ENCODE data around the gene MEX3D. TPM values are rescaled to one million over a fixed set of nuclear protein-coding genes. Genes with fewer than 3 reads are reported as not detected.

The MEX3D gene
- total and polyA plus RNA-seq, 2 donors from 2014 or later, result 5.4 to 19.3 TPM

DNA sequence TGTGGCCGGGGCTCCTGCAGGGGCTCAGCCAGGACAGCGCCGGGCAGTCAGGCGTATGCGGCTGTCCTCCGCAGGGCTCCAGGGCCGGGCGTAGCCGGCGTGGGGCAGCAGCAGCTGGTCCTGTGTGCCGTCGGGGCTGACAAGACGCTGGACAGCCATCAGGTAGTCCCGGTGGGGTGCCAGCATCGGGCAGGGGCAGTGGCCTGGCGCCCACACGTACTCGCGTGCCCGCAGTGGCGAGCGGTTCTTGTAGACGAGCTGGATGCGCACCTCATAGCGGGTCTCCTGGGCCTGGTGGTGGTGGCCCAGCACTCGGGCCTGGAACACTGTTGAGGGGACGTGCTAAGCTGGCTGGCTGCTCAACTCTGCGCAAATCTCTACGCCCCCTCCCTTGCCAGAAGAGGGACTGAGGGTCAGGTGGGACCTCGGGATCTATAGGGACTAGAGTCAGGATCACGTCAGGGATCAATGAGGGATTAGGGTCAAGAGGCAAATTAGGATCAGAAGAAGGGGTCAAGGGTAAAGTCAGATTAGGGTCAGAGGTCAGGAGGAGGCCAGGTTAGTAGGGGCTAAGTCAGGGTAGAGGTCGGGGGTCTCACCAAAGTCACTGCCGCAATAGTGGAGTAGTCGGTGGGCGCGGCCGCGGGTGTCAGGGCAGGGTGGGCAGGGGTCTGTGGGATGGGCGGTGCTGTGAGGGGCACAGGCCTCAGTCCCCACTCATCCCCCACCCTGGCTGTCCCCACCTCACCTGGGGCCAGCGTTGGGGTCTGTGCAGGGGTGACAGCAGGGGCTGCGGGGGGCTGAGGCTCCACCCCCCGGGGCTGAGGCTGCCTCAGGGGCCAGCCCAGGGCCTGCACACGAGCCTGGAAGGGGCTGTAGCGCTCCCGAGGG, 61.9 kb downstream of the MEX3D start:
- Histone ChIP-seq H3K27me3 (ENCODE audit: control insufficient read depth, insufficient read depth, low read length) (peaks cover 19% of the 10 kb centered on the region), H3K36me3 (ENCODE audit: control insufficient read depth in 2 of 3, insufficient read depth in 3 of 3, low read length in 3 of 3) (no peaks in the 10 kb centered on the region), H3K4me1 (ENCODE audit: control insufficient read depth in 2 of 3, insufficient read depth in 2 of 3, low read depth in 1 of 3, low read length in 3 of 3) (peaks cover 0 to 6% (median 0%) of the 10 kb centered on the region in 3 donors), H3K9me3 (ENCODE audit: control insufficient read depth in 2 of 3, insufficient read depth in 1 of 3, low read length in 3 of 3) (no peaks in the 10 kb centered on the region), H3K4me3 (ENCODE audit: low read length in 3 of 3) (no peak overlapping the region), H3K9ac (ENCODE audit: low read length in 3 of 3) (no peak overlapping the region), H3K27ac (ENCODE audit: low read depth in 2 of 2, low read length in 2 of 2) (no peak overlapping the region)
- TF ChIP-seq, protein P1, sequence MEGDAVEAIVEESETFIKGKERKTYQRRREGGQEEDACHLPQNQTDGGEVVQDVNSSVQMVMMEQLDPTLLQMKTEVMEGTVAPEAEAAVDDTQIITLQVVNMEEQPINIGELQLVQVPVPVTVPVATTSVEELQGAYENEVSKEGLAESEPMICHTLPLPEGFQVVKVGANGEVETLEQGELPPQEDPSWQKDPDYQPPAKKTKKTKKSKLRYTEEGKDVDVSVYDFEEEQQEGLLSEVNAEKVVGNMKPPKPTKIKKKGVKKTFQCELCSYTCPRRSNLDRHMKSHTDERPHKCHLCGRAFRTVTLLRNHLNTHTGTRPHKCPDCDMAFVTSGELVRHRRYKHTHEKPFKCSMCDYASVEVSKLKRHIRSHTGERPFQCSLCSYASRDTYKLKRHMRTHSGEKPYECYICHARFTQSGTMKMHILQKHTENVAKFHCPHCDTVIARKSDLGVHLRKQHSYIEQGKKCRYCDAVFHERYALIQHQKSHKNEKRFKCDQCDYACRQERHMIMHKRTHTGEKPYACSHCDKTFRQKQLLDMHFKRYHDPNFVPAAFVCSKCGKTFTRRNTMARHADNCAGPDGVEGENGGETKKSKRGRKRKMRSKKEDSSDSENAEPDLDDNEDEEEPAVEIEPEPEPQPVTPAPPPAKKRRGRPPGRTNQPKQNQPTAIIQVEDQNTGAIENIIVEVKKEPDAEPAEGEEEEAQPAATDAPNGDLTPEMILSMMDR (IDR thresholded peaks at IDR 0.05; ENCODE audit: borderline replicate concordance, extremely low read depth, insufficient read depth), result no peak
- no peak for FAIRE-seq
- DNase-seq, result peak in 2 of 5 donors; percentile 74 to 81
- intact Hi-C loops (cut with DNase I), result no loop called here

DNA sequence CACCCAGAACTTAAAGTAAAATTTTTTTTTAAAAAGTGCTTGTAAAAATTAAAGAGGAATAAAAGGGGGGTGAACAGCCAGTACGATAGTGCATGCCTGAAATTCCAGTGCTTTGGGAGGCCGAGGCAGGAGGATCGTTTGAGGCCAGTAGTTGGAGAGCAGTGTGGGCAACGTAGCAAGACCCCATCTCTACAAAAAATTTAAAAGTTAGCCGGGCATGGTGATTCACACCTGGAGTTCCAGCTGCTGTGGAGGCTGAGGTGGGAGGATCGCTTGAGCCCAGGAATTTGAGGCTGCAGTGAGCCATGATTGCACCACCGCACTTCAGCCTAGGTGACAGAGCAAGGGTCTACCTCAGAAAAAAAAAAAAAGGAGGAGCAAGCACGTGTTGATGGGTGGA, 63.1 kb downstream of the MEX3D start:
- Histone ChIP-seq H3K27me3 (ENCODE audit: control insufficient read depth, insufficient read depth, low read length) (peaks cover 17% of the 10 kb centered on the region), H3K27ac (ENCODE audit: low read depth in 2 of 2, low read length in 2 of 2) (no peak overlapping the region), H3K9ac (ENCODE audit: low read length in 3 of 3) (no peak overlapping the region), H3K36me3 (ENCODE audit: control insufficient read depth in 2 of 3, insufficient read depth in 3 of 3, low read length in 3 of 3) (no peaks in the 10 kb centered on the region), H3K4me3 (ENCODE audit: low read length in 3 of 3) (no peak overlapping the region), H3K9me3 (ENCODE audit: control insufficient read depth in 2 of 3, insufficient read depth in 1 of 3, low read length in 3 of 3) (no peaks in the 10 kb centered on the region), H3K4me1 (ENCODE audit: control insufficient read depth in 2 of 3, insufficient read depth in 2 of 3, low read depth in 1 of 3, low read length in 3 of 3) (peaks cover 0 to 6% (median 0%) of the 10 kb centered on the region in 3 donors)
- intact Hi-C loops (cut with DNase I), result no loop called here
- FAIRE-seq (no peak), DNase-seq (no peak)
- TF ChIP-seq, protein P1 (IDR thresholded peaks at IDR 0.05; ENCODE audit: borderline replicate concordance, extremely low read depth, insufficient read depth), result no peak

Other genes starting within 250 kb of the MEX3D start
- gene NDUFS7, start 184.4 kb downstream of the MEX3D start, total RNA-seq, result 85.5 TPM
- gene NDUFS7, start 184.4 kb downstream of the MEX3D start, polyA plus RNA-seq (ENCODE audit: insufficient read depth, low read depth, low replicate concordance), result 265 TPM
- 16.3 TPM for gene GAMT, start 166.8 kb downstream of the MEX3D start, total RNA-seq
- 209 TPM for gene GAMT, start 166.8 kb downstream of the MEX3D start, polyA plus RNA-seq (ENCODE audit: insufficient read depth, low read depth, low replicate concordance)
- 98.5 TPM for gene DAZAP1, start 160.7 kb downstream of the MEX3D start, total RNA-seq
- gene DAZAP1, start 160.7 kb downstream of the MEX3D start, polyA plus RNA-seq (ENCODE audit: insufficient read depth, low read depth, low replicate concordance), result 47.7 TPM
- gene RPS15, start 129.9 kb downstream of the MEX3D start, total RNA-seq, result 893 TPM
- gene RPS15, start 129.9 kb downstream of the MEX3D start, polyA plus RNA-seq (ENCODE audit: insufficient read depth, low read depth, low replicate concordance), result 1,823 TPM
- gene APC2, start 118.2 kb downstream of the MEX3D start, total RNA-seq, result 0.25 TPM
- gene APC2, start 118.2 kb downstream of the MEX3D start, polyA plus RNA-seq (ENCODE audit: insufficient read depth, low read depth, low replicate concordance), result not detected
- 32.5 TPM for gene C19orf25, start 89.1 kb downstream of the MEX3D start, total RNA-seq
- gene C19orf25, start 89.1 kb downstream of the MEX3D start, polyA plus RNA-seq (ENCODE audit: insufficient read depth, low read depth, low replicate concordance), result 50.9 TPM
- 5.3 TPM for gene PCSK4, start 78.0 kb downstream of the MEX3D start, total RNA-seq
- gene PCSK4, start 78.0 kb downstream of the MEX3D start, polyA plus RNA-seq (ENCODE audit: insufficient read depth, low read depth, low replicate concordance), result 5.5 TPM
- gene REEP6, start 77.1 kb downstream of the MEX3D start, total RNA-seq, result 9.6 TPM
- 60.0 TPM for gene REEP6, start 77.1 kb downstream of the MEX3D start, polyA plus RNA-seq (ENCODE audit: insufficient read depth, low read depth, low replicate concordance)
- gene ADAMTSL5, start 55.3 kb downstream of the MEX3D start, total RNA-seq, result 4.6 TPM
- 1.4 TPM for gene ADAMTSL5, start 55.3 kb downstream of the MEX3D start, polyA plus RNA-seq (ENCODE audit: insufficient read depth, low read depth, low replicate concordance)
- gene PLK5, start 44.2 kb downstream of the MEX3D start, total RNA-seq, result not detected
- not detected for gene PLK5, start 44.2 kb downstream of the MEX3D start, polyA plus RNA-seq (ENCODE audit: insufficient read depth, low read depth, low replicate concordance)
- 62.5 TPM for gene MBD3, start 24.5 kb upstream of the MEX3D start, total RNA-seq
- 76.1 TPM for gene MBD3, start 24.5 kb upstream of the MEX3D start, polyA plus RNA-seq (ENCODE audit: insufficient read depth, low read depth, low replicate concordance)
- 200 TPM for gene UQCR11, start 37.1 kb upstream of the MEX3D start, total RNA-seq
- gene UQCR11, start 37.1 kb upstream of the MEX3D start, polyA plus RNA-seq (ENCODE audit: insufficient read depth, low read depth, low replicate concordance), result 777 TPM
- 50.2 TPM for gene TCF3, start 84.3 kb upstream of the MEX3D start, total RNA-seq
- 20.3 TPM for gene TCF3, start 84.3 kb upstream of the MEX3D start, polyA plus RNA-seq (ENCODE audit: insufficient read depth, low read depth, low replicate concordance)
- gene ONECUT3, start 185.2 kb upstream of the MEX3D start, total RNA-seq, result not detected
- gene ONECUT3, start 185.2 kb upstream of the MEX3D start, polyA plus RNA-seq (ENCODE audit: insufficient read depth, low read depth, low replicate concordance), result not detected
- gene ATP8B3, start 244.0 kb upstream of the MEX3D start, total RNA-seq, result 3.6 TPM
- 0.24 TPM for gene ATP8B3, start 244.0 kb upstream of the MEX3D start, polyA plus RNA-seq (ENCODE audit: insufficient read depth, low read depth, low replicate concordance)